ENCODE results near the gene RALGAPA2.

Gene RALGAPA2

DNA sequence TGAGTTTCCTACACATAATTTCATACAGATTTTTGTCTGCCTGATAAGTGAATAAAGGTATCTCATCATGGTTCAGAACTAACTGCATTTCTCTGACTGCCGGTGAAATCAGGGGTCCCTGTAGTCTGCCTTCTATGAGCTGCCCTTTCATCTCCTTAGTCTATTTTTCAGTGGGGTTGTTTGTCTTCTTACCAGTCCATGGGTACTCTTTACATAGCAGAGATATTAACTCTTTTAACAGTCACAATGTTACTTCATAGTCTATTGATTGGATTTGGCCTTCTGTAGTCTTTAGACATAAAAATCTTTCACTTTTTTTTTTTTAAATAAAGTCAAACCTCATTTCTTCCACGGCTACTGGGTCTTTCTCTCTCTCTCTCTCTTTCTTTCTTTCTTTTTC is 79.8 kb downstream of the RALGAPA2 start:
- DNase-seq (ENCODE audit: low read depth in 2 of 2, low spot score in 1 of 2) = no peak

DNA sequence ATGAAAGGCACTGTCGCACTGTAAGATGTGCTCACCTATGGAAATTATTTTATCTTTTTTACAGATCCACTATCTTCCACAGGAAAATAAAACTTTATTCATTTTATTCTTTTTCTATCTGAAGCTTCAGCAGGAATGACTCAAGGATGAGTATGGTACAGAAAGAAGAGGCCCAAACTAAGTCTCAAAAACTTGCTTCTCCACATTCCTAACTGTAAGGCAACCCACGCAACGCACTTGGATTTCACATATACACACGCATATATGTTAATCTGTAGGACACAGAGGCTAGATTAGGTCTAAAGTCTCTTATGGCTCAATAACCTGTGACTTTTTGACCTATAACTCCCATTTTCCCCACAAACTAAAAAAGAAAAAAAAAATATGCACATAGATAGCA is 81.9 kb downstream of the RALGAPA2 start:
- DNase-seq (ENCODE audit: low read depth in 2 of 2, low spot score in 1 of 2) = no peak

DNA sequence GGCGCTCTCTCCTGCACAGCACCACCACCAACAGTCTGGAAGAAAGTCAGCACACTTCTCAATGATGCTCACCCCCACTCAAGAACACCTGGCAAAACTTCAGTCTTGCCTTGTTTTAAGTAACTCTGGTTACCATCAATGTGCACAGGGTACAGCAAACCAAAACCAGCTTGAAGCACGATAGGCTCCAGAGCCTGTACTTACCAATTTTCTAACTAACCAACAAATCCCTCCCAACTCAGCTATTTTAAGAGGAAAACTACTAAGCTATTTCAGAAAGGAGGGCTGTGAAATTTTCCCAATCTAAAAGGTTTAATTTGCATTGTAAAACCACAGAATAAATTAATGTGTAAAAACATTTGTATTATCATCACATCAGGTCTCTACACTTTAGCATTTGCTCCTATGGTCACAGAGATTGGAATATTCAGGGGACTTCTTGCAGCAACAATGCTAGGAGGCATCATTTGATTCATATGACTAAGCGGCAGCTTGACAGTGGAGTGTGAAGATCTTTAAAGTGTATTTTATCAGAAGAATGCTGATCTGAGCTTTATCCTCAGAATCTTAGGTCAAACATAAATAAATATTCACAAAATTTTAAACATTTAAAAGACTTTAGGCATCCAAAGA is 82.8 kb downstream of the RALGAPA2 start:
- DNase-seq (ENCODE audit: low read depth in 2 of 2, low spot score in 1 of 2) = no peak

DNA sequence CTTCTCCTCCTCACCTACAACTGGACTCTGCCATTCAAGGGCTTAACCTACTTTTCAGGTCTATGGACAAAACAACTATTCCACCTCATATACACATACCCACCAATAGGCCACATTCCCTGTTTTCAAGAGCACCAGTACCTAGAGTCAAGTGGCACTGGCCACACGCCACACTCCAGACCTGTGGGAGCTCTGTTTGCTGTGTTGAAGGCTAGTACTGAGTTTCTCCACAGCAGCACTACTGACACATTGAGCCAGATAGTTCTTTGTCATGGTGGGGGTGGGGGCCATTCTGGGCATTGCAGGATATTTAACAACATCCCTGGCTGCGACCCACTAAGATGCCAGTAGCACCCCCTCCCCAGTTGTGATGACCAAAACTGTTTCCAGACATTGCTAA is 84.1 kb downstream of the RALGAPA2 start:
- no peak for DNase-seq (ENCODE audit: low read depth in 2 of 2, low spot score in 1 of 2)

DNA sequence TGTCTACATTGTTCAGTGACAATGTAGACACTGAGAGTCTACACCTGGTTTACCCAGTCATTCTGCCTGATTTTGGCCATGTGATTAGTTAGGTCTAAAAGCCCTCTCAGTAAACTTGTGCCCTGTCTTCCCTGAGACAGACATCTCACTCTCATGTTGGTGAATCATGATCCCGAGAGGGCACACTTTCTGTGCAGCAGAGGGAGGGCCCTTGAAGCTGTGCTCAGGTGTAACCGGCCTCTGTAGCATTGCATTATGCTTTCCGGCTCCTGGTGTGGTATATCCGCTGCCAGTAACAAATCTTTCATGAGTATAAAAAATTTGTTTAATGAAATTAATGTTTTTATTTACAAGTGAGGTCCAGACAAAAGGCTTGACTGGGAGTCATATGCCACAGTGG is 85.0 kb downstream of the RALGAPA2 start:
- no peak for DNase-seq (ENCODE audit: low read depth in 2 of 2, low spot score in 1 of 2)

DNA sequence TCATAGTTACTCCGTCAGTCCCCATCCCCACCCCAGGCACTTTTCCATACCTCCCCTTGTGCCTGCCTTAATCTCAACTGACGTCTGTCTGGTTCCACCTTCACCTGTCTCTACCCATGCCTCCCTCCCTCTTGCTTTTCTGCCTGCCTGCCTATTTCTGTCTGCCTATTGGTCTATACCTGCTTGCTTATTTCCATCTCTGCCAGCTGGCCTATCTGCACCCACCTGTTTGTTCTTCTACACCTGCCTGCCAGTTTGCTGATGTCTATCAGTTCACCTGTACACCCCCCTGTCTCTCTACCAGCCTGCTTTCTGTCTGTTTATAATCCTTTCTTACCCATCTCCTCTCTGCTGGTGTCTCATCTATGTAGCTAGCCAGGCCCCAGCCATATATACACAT is 87.5 kb downstream of the RALGAPA2 start:
- no peak for DNase-seq (ENCODE audit: low read depth in 2 of 2, low spot score in 1 of 2)

DNA sequence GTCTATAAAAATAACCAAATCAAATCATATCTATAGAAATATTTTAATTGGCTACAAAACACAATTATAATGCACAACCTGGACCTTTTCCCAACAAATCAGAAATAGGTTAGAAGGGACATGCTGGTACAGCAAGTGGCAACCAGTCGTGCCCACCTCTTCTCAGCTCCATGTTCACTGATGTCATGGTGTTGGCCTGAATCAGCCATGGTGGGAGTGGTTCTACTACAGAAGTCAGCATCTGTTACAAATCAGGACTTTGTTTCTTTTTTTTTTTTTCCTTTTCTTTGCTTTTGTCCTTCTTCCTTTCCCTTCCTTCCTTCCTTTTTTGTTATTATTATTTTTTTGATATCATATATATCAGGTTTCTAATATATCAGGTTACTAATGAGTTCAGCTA is 91.2 kb downstream of the RALGAPA2 start:
- no peak for DNase-seq (ENCODE audit: low read depth in 2 of 2, low spot score in 1 of 2)

DNA sequence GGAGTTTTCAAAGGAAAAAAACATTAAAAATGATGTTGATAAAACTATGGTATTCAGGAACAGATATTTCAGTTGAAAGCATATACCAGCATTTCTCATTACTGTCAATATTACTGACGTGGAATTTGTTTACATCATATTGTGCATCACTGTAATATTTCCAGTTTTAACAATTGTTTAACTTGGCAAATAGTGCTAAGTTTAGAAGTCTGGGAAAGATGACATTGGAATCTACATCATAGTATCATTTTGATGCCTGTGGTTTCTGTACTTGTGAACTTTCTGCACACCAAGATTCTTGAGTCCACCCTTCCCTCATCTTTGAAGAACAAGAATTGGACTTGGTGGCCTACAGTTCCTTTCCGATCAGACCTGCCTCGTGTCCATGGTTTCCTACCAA is 98.1 kb downstream of the RALGAPA2 start:
- DNase-seq (ENCODE audit: low read depth in 2 of 2, low spot score in 1 of 2) = no peak

DNA sequence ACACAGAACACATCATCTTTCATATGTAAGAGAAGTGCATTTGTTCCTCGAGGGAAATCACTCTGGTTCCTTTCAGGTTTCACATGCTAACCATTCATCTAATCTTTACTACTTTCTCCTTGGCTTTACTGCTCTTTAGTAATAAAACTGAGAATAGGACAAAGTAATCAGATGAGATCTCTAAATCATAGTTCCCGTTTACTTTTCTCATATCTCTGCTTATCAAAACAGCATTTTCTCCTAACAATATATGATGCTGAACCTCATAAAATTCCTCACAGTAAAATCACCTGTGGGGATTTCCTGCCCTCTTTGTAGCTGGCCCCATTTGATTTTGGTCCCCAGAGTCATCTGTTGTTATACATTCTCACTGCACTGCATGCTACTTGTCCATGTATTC is 100.2 kb downstream of the RALGAPA2 start:
- no peak for DNase-seq (ENCODE audit: low read depth in 2 of 2, low spot score in 1 of 2)

DNA sequence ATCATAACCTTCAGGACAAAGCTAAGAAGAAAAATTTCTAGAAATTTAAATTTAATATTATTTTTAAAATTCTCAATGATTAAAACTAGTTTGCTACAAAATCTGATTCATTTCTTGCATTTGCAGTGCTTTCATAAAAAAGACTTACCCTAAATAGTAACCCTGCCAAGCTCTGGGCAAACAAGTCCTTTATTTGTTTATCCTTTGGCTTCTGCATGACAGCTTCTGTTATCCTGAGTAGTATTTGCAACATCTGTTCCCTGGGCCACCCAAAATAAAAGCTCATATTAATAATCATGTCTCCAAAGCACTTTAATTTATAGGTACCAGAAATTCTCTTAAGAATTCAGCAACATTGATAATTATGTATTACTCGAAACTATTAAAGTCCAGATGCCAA is 101.3 kb downstream of the RALGAPA2 start:
- no peak for DNase-seq (ENCODE audit: low read depth in 2 of 2, low spot score in 1 of 2)

DNA sequence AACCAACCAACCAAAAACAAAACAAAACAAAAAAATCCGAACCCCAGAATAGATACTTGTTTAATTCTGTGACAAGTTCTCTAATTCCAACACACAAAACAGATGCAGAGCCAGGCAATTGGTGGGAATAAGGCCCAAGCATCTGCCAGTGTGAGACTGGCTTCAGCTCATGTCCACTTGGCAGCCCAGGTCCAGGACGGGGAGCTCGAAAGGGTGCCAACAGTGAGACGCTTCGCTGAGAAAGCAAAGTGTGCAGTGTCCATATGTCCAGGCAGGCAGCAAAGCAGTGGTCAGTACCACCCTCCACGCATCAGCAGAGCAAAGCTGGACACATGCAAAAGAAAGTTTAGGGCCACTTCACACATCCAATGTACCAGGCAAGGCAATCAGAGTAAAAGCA is 102.9 kb downstream of the RALGAPA2 start:
- no peak for DNase-seq (ENCODE audit: low read depth in 2 of 2, low spot score in 1 of 2)

DNA sequence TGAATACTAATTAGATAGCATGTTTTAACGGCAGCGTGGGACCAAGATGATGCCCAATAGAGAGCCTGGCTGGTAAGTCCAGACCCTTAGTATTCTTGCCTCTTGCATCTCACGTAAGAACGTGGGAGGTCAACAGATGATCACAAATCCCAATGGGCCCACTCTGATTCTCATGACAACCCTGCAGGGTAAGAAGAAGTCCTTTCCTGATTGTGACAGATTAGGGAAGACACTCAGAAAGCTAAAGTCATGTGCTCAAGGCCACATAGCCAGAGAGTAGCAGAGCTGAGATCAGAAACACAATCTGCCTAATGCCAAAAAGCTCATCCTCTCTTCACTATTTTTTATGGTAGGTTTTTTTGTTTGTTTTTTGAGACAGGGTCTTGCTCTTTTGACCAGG is 103.8 kb downstream of the RALGAPA2 start:
- DNase-seq (ENCODE audit: low read depth in 2 of 2, low spot score in 1 of 2) = no peak

DNA sequence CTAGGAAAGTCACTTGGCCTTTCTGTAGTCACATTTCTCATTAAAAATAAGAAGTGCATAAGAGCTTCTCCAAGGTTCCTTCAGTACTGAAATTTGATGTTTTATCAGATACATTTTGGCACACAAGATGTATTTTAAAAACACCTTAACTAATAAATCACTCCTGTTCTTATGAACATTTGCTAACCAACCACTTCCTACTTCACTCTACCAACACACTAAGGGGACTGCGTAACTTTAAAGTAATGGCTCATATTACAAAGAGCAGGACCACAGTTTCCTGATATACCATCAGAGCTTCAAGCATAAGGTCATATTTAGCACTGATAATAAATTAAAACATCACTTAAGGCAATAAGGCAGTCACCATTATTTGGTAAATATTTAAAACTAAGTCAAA is 104.4 kb downstream of the RALGAPA2 start:
- no peak for DNase-seq (ENCODE audit: low read depth in 2 of 2, low spot score in 1 of 2)

DNA sequence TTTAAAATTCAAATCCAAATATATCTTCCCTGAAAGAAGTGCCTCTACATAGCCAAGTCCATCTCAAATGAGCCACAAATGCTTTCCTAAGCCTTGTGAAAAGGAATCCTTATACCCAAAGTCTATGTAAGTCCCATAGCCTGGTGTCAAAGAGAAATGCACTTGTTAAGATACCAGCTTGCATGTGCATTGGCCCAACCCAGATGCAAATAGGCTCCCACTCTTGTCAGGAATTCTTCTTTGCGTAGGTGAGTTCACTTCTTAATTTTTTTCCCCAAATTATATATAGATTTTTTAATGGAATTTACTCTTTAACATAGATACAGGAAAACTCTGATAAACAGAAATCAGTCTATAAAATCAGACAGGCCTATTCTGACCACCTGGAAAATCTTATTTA is 105.6 kb downstream of the RALGAPA2 start:
- DNase-seq (ENCODE audit: low read depth in 2 of 2, low spot score in 1 of 2) = no peak

DNA sequence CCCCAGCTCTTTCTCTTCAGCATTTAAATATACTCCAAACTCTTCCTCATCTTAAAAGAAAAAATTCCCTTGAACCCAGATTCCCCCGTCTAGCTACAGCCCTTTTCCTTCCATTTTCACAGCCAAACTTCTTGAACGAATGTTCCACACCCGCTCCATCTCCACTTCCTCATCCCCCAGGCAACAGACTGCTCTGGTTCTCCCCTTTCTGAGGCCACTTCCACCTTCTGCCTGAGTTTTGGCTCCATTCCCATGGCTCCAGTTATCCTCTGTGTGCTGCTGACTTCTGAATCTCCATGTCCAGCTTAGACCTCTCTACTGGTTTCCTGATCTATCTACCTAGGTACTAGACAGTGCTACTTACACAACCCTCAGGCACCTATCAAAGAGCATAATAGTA is 106.4 kb downstream of the RALGAPA2 start:
- DNase-seq (ENCODE audit: low read depth in 2 of 2, low spot score in 1 of 2) = no peak

DNA sequence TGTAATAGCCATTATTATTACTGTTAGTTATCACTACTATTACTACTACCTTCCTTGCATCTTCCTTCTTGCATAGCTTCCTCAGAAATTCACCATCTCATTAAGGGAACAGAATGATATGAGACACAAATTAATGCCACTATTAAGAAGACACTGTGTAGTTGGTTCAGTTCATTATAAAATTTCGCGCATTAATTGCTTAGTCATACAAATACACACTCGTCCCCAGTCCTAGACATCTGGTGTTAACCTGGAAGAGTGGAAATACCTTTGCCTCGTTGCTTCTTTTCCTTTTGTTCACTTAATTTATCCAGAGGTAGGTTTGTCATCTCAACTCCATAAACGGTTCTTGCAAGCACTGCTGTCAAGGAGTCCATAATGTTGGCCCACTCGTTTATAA is 107.5 kb downstream of the RALGAPA2 start:
- DNase-seq (ENCODE audit: low read depth in 2 of 2, low spot score in 1 of 2) = no peak

DNA sequence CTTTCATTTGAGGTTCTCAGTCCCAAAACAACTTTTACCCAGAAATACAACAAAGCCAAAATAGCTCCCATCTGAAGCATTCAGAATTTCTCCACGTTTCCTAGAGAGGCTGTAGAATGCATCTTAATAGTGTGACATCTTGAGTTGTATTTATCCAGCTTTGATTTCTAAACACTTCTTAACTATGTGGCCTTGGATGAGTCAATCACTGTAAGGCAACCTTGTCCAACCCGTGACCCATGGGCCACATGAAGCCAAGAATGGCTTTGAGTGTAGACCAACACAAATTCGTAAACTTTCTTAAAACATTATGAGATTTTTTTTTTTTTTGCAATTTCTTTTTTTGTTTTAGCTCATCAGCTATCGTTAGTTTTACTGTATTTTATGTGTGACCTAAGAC is 108.1 kb downstream of the RALGAPA2 start:
- no peak for DNase-seq (ENCODE audit: low read depth in 2 of 2, low spot score in 1 of 2)

DNA sequence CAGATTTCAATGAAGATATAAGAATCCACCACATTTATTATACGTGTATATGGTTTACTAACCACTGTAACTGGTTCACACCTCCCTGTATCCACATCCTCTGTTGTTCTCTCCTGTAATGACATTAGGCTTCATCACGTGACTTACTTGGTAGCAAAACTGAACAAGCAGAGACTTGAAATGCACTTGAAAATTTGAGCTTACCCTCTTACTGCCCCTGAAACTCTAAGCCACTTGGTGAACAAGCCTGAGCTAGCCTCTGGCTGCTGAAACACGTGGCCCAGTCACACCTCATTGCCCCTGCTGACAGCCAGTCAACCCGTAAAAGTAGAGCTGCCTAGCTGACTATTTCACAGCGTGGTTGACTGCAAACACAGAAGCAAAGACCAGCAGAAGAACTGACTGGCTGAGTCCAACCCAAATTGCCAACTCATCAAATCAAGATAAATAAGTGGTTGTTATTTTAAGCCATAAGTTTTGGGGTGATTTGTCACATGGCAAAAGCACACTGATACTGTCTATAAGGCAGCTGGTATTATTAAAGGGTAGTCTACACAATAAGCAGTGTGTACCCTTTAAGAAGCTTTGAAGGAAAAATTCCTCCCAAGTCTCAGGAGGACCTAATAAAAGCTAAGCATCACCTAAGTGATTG is 109.0 kb downstream of the RALGAPA2 start:
- no peak for DNase-seq (ENCODE audit: low read depth in 2 of 2, low spot score in 1 of 2)

DNA sequence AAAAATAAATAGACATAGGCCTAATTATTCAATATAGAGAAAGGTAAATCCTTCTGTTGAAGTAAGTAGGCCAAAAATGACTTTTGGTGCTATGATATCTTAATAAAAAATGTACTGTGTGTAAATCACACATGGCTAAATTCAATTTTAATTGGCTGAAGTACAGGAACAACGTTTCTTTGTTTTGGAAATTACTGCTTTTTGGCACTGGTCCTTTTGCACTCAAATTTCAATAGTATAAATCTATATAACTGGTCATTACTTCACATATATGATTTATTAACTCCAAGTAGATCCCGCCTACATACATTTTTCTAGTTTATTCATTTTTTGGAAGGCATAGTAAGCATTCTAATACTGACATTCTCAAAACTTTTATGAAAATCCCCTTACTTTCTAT is 114.5 kb downstream of the RALGAPA2 start:
- DNase-seq (ENCODE audit: low read depth in 2 of 2, low spot score in 1 of 2) = no peak

DNA sequence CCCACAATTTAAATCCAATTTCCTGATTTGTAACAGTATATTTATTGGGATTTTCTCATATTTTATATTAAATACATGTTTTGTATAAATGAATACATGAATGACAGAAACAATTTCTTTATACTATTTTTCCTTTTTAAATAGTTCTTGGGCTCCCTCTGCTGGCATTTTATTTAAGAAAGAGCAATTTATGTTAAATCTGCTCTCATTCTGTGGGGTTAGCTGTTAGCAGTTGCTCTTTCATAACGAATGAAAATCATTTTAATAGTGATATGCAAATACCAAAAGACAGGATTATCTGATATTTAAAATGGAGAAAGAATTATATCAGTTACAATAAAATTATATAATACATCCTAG is 118.3 kb downstream of the RALGAPA2 start:
- DNase-seq (ENCODE audit: low read depth in 2 of 2, low spot score in 1 of 2) = no peak

DNA sequence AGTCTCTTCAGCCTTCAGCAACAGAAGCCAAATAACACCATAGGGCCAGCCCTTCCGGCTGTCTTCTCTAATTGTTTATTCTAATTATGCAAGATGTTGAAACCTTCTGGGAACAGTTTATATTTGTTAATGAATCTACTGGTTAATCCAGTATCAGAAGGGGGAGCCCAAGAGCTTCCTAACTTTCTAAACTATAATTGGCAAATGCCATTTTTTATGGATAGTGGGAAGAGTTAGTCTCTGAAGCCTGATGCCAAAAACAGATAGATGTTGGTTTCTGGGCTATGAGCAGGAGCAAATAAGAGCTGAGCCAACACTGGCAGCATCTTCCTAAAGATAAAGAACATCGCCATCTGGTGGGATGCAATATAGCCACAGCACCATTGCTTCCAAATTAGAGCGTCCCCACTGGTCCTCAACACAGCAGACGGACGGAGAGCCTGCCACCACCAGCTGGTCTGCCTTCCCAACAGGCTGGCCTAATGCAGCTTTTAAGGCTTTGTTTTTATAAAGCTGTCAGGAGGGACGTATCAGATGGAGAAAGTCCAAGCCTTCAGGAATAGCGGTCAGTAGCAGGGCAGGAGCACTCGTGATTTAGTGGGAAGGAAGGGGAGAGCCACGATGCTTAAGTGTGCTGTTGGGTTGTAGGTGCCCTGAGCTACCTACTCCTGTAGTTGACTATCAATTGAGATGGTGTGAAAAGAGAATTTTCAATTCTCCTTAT is 118.8 kb downstream of the RALGAPA2 start:
- DNase-seq (ENCODE audit: low read depth in 2 of 2, low spot score in 1 of 2) = no peak

DNA sequence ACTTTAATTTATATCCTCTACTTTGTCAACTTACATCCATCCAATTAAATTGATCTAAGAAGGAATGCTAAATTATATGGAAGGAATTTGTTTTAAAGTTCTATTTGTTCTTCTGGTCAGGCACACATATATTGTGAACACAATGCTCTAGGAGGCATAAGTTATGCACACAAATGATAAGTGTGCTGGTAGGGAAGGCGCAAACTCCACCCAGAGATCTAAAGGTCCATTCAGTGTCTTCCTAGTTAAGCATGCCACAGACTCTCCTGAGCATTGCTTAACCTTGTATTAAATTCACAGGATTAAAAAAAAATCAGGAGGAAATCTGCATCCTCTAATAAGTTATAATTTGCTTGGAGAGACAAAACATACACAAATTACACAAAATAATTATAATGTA is 127.3 kb downstream of the RALGAPA2 start:
- no peak for DNase-seq (ENCODE audit: low read depth in 2 of 2, low spot score in 1 of 2)

DNA sequence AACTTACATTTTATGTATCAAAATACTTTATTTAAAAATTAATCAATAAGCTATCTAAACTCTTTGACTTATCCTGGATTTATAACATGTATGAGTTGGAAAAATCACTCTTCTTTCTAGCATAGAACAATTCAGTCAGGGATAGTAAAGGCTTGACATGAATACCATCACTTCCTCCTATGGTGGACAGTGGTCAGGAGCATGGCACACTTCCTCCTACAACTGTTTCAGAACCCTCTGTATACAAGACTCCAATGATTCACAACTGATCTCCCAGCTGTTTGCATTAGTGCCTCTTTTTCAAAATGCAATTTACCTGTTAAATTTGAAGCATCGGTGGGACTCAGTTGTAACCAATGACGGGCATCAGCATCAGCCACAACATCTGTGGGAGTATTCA is 129.7 kb downstream of the RALGAPA2 start:
- no peak for DNase-seq (ENCODE audit: low read depth in 2 of 2, low spot score in 1 of 2)

Measured in stimulated activated CD8-positive, alpha-beta memory T cell treated with anti-CD3 and anti-CD28 coated beads, Interleukin-4, amount 100 ng/mL, for 4 hours (primary cell).